ENCODE results near the gene CNNM4.
A peak's percentile ranks its signal among the peaks of the same experiment; 100 is the strongest.

Gene CNNM4

GRCh38 chr2:96760986-96761832 lies 507 bp downstream of the CNNM4 start:
- no peaks in the 10 kb centered on the region for H3K9me3 ChIP-seq (ENCODE audit: severe bottlenecking)
- ATAC-seq (ENCODE audit: low read depth) (peak; percentile 11), DNase-seq (ENCODE audit: low spot score) (no peak)
- H3K36me3 ChIP-seq (ENCODE audit: low read depth), result no peaks in the 10 kb centered on the region
- H3K27ac ChIP-seq (ENCODE audit: poor library complexity, severe bottlenecking), result no peak overlapping the region
- H3K4me1 ChIP-seq (ENCODE audit: insufficient read depth, poor library complexity, severe bottlenecking), result peaks cover 18% of the 10 kb centered on the region
- H3K27me3 ChIP-seq (ENCODE audit: insufficient read depth, poor library complexity, severe bottlenecking), result no peaks in the 10 kb centered on the region
- TF ChIP-seq CTCF (IDR thresholded peaks at IDR 0.05; ENCODE audit: poor library complexity, severe bottlenecking), result peak; percentile 75
- peak overlapping the region; percentile 87 for H3K4me3 ChIP-seq (ENCODE audit: severe bottlenecking)

- no peaks in the 10 kb centered on the region for H3K9me3 ChIP-seq (ENCODE audit: severe bottlenecking)
- H3K27me3 ChIP-seq (ENCODE audit: insufficient read depth, poor library complexity, severe bottlenecking), result no peaks in the 10 kb centered on the region
- ATAC-seq (ENCODE audit: low read depth) (peak; percentile 16), DNase-seq (ENCODE audit: low spot score) (no peak)
- no peaks in the 10 kb centered on the region for H3K36me3 ChIP-seq (ENCODE audit: low read depth)
- peaks cover 18% of the 10 kb centered on the region for H3K4me1 ChIP-seq (ENCODE audit: insufficient read depth, poor library complexity, severe bottlenecking)
- TF ChIP-seq CTCF (IDR thresholded peaks at IDR 0.05; ENCODE audit: poor library complexity, severe bottlenecking), result no peak
- peak overlapping the region; percentile 87 for H3K4me3 ChIP-seq (ENCODE audit: severe bottlenecking)
- H3K27ac ChIP-seq (ENCODE audit: poor library complexity, severe bottlenecking), result no peak overlapping the region
Measured at GRCh38 chr2:96762529-96763311, 2.0 kb downstream of the CNNM4 start.

GRCh38 chr2:96763511-96764252 lies 3.0 kb downstream of the CNNM4 start:
- peaks cover 25% of the 10 kb centered on the region for H3K4me1 ChIP-seq (ENCODE audit: insufficient read depth, poor library complexity, severe bottlenecking)
- no peaks in the 10 kb centered on the region for H3K36me3 ChIP-seq (ENCODE audit: low read depth)
- TF ChIP-seq CTCF (IDR thresholded peaks at IDR 0.05; ENCODE audit: poor library complexity, severe bottlenecking), result peak; percentile 50
- H3K27ac ChIP-seq (ENCODE audit: poor library complexity, severe bottlenecking), result no peak overlapping the region
- no peak for DNase-seq (ENCODE audit: low spot score)
- no peaks in the 10 kb centered on the region for H3K9me3 ChIP-seq (ENCODE audit: severe bottlenecking)
- peak overlapping the region; percentile 87 for H3K4me3 ChIP-seq (ENCODE audit: severe bottlenecking)
- no peaks in the 10 kb centered on the region for H3K27me3 ChIP-seq (ENCODE audit: insufficient read depth, poor library complexity, severe bottlenecking)
- ATAC-seq (ENCODE audit: low read depth), result 0 out of 3 replicates have a peak, but pooled peaks have one; percentile 1

- Histone ChIP-seq H3K36me3 (ENCODE audit: low read depth) (no peaks in the 10 kb centered on the region), H3K4me1 (ENCODE audit: insufficient read depth, poor library complexity, severe bottlenecking) (peaks cover 25% of the 10 kb centered on the region), H3K4me3 (ENCODE audit: severe bottlenecking) (peak overlapping the region; percentile 87), H3K27me3 (ENCODE audit: insufficient read depth, poor library complexity, severe bottlenecking) (no peaks in the 10 kb centered on the region), H3K9me3 (ENCODE audit: severe bottlenecking) (no peaks in the 10 kb centered on the region), H3K27ac (ENCODE audit: poor library complexity, severe bottlenecking) (no peak overlapping the region)
- DNase-seq (ENCODE audit: low spot score), result no peak
- TF ChIP-seq CTCF (IDR thresholded peaks at IDR 0.05; ENCODE audit: poor library complexity, severe bottlenecking), result no peak
- 0 out of 3 replicates have a peak, but pooled peaks have one; percentile 2 for ATAC-seq (ENCODE audit: low read depth)
Measured at GRCh38 chr2:96764253-96764637, 3.5 kb downstream of the CNNM4 start.

All from RWPE2 (cell line).